ENCODE results near the gene SEMA4C.

DNA sequence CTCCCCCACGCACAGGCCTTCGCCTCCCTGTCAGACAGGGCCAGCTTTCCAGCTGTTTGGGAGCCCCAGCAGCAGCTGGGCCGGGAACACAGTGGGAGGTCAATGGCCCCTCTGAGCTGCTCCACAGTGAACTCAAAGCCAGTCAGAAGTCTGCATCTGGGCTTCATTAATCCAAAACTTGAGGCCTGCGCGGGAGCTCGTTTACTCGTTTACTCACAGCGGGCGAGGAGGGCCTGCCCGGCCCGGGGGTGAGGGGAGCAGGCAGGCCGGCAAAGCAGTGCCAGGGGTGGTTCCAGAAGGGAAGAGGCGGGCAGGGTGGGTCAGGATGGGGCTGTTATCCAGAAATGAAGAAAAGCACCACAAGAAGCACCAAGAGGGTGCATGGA is 36.8 kb upstream of the SEMA4C start:
- TF ChIP-seq CTCF (conservative IDR thresholded peaks at IDR 0.05) (no peak), ZFX (IDR thresholded peaks at IDR 0.05) (no peak)

All from C4-2B (cell line).